Erythroblast (primary cell): ENCODE measurements around the gene RTN4RL1.

Experiments used
- GATA1 ChIP-seq: IDR thresholded peaks from 2 replicates; pipeline ENCODE4 v1.6.1; 2011; ENCODE audit warnings: low read depth, mild to moderate bottlenecking, control low read depth, low read length, moderate library complexity
- POLR2A ChIP-seq: IDR thresholded peaks from 2 replicates; pipeline ENCODE4 v1.6.1; 2011; ENCODE audit warnings: mild to moderate bottlenecking, low read length

DNA sequence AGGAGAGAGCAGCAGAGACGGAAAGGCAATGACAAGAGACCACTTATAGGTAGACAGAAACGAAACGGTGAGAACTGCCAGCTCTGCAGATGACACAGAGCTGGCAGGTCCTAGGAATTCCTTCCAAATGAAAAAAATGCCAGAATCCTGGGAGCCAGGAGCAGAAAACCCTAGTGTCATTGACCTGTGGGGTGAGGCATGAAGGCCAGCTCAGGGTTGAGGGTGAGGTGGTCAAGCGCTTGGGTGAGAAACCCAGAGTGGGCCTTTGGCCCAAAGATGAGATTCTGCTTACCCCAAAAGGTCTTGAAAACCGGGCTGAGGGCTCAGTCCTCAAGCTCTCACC lies 39.0 kb upstream of the RTN4RL1 start:
- TF ChIP-seq POLR2A (no peak), GATA1 (no peak)
